ENCODE measurements around the gene CTNNA3.

The CTNNA3 gene

DNA sequence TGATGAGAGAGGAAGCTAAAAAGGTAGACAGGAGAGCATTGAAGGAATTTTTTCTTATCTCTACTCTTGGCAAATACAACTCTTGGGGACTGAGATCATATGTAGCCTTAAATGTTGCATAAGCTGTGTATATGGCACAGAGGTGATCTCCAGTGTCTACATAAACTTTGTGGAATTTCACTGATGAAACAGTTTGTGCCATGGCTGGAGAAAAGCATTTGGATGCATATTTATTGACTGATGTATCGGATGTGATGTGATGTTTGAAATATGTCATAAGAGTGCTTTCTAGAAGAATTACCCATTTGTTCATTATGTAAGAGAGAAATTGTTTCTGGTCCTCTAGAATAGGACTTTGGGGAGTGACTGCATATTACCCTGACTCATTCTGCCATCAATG is 1015.1 kb downstream of the CTNNA3 start:
- no peaks in the 10 kb centered on the region for H3K9me3 ChIP-seq (ENCODE audit: insufficient read depth, low read length)
- no peaks in the 10 kb centered on the region for H3K36me3 ChIP-seq (ENCODE audit: low read length)
- no peak overlapping the region for H3K9ac ChIP-seq (ENCODE audit: low read length)
- no peaks in the 10 kb centered on the region for H3K79me2 ChIP-seq (ENCODE audit: insufficient read depth, low read length)
- no peak overlapping the region for H2AFZ ChIP-seq (ENCODE audit: low read depth, low read length, severe bottlenecking)
- H3K4me3 ChIP-seq (ENCODE audit: insufficient read depth, low read length, poor library complexity, severe bottlenecking) = no peak overlapping the region
- TF ChIP-seq CTCF (IDR thresholded peaks at IDR 0.05; ENCODE audit: insufficient read depth, low read length, poor library complexity, severe bottlenecking) (no peak), EZH2phosphoT487 (conservative IDR thresholded peaks at IDR 0.05; ENCODE audit: low read length) (no peak)
- H3K27me3 ChIP-seq (ENCODE audit: low read length) = no peaks in the 10 kb centered on the region
- H3K27ac ChIP-seq (ENCODE audit: low read depth, low read length) = no peak overlapping the region
- H3F3A ChIP-seq (ENCODE audit: insufficient read depth) = no peaks in the 10 kb centered on the region
- no peak overlapping the region for H3K4me2 ChIP-seq (ENCODE audit: low read depth, low read length, poor library complexity, severe bottlenecking)
- no peaks in the 10 kb centered on the region for H4K20me1 ChIP-seq (ENCODE audit: low read depth, low read length)
- no peaks in the 10 kb centered on the region for H3K9me2 ChIP-seq (replicated peaks; ENCODE audit: insufficient read depth, low read length)

DNA sequence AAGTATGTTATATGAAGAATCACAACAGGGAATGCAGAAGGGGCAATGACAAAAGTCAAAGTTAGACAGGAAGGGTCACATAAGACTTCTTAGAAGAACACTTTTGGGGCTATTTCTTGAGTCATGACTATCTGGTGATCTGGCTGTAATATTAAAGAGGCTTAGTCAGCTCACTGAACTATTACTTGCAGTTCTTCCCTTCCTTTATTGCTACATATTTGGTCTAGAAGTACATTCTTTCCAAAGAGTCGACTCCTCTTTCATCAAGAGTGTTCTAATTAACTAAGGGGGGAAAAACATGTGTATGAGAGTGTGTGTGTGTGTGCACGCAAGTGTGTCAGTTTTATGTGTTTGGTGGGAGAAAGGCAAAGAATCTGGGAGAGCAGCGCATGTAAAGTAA is 1017.5 kb downstream of the CTNNA3 start:
- Histone ChIP-seq H3K36me3 (ENCODE audit: low read length) (no peaks in the 10 kb centered on the region), H3K27ac (ENCODE audit: low read depth, low read length) (no peak overlapping the region), H3K79me2 (ENCODE audit: insufficient read depth, low read length) (no peaks in the 10 kb centered on the region), H4K20me1 (ENCODE audit: low read depth, low read length) (no peaks in the 10 kb centered on the region), H3K9me3 (ENCODE audit: insufficient read depth, low read length) (no peaks in the 10 kb centered on the region), H3K9me2 (replicated peaks; ENCODE audit: insufficient read depth, low read length) (no peaks in the 10 kb centered on the region), H3K4me3 (ENCODE audit: insufficient read depth, low read length, poor library complexity, severe bottlenecking) (no peak overlapping the region), H3K9ac (ENCODE audit: low read length) (no peak overlapping the region), H2AFZ (ENCODE audit: low read depth, low read length, severe bottlenecking) (no peak overlapping the region), H3K27me3 (ENCODE audit: low read length) (no peaks in the 10 kb centered on the region), H3F3A (ENCODE audit: insufficient read depth) (no peaks in the 10 kb centered on the region), H3K4me2 (ENCODE audit: low read depth, low read length, poor library complexity, severe bottlenecking) (no peak overlapping the region)
- TF ChIP-seq EZH2phosphoT487 (conservative IDR thresholded peaks at IDR 0.05; ENCODE audit: low read length) (no peak), CTCF (IDR thresholded peaks at IDR 0.05; ENCODE audit: insufficient read depth, low read length, poor library complexity, severe bottlenecking) (no peak)

- Histone ChIP-seq H3K9me3 (ENCODE audit: insufficient read depth, low read length) (no peaks in the 10 kb centered on the region), H3F3A (ENCODE audit: insufficient read depth) (no peaks in the 10 kb centered on the region), H4K20me1 (ENCODE audit: low read depth, low read length) (no peaks in the 10 kb centered on the region), H3K4me2 (ENCODE audit: low read depth, low read length, poor library complexity, severe bottlenecking) (no peak overlapping the region), H3K9me2 (replicated peaks; ENCODE audit: insufficient read depth, low read length) (no peaks in the 10 kb centered on the region), H3K36me3 (ENCODE audit: low read length) (no peaks in the 10 kb centered on the region), H2AFZ (ENCODE audit: low read depth, low read length, severe bottlenecking) (no peak overlapping the region), H3K79me2 (ENCODE audit: insufficient read depth, low read length) (no peaks in the 10 kb centered on the region), H3K27ac (ENCODE audit: low read depth, low read length) (no peak overlapping the region), H3K9ac (ENCODE audit: low read length) (no peak overlapping the region), H3K4me3 (ENCODE audit: insufficient read depth, low read length, poor library complexity, severe bottlenecking) (no peak overlapping the region), H3K27me3 (ENCODE audit: low read length) (no peaks in the 10 kb centered on the region)
- TF ChIP-seq EZH2phosphoT487 (conservative IDR thresholded peaks at IDR 0.05; ENCODE audit: low read length) (no peak), CTCF (IDR thresholded peaks at IDR 0.05; ENCODE audit: insufficient read depth, low read length, poor library complexity, severe bottlenecking) (no peak)
Measured at GRCh38 chr10:66673071-66673470, 1022.9 kb downstream of the CTNNA3 start.

DNA sequence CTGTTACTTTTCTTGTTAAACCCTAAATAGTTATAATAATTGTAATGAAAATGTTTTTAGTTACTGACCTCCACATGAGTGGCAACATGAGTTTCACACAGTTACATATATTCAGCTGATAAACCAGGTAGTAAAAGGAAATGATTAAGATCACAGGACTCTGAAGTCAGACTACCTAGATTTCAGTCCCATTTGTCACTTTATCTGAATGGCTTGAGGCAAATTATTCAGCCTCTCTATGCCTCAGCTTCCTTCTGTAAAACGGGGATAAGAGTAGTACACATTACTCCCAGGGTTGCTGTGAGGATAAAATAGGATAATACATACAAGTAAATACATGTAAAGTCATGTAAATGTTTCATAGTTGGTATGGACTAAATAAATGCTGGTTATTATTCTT is 1024.4 kb downstream of the CTNNA3 start:
- H2AFZ ChIP-seq (ENCODE audit: low read depth, low read length, severe bottlenecking) = no peak overlapping the region
- H3K9me2 ChIP-seq (replicated peaks; ENCODE audit: insufficient read depth, low read length) = no peaks in the 10 kb centered on the region
- H3F3A ChIP-seq (ENCODE audit: insufficient read depth) = no peaks in the 10 kb centered on the region
- H4K20me1 ChIP-seq (ENCODE audit: low read depth, low read length) = no peaks in the 10 kb centered on the region
- no peak overlapping the region for H3K4me2 ChIP-seq (ENCODE audit: low read depth, low read length, poor library complexity, severe bottlenecking)
- no peak overlapping the region for H3K4me3 ChIP-seq (ENCODE audit: insufficient read depth, low read length, poor library complexity, severe bottlenecking)
- no peak for TF ChIP-seq EZH2phosphoT487 (conservative IDR thresholded peaks at IDR 0.05; ENCODE audit: low read length)
- TF ChIP-seq CTCF (IDR thresholded peaks at IDR 0.05; ENCODE audit: insufficient read depth, low read length, poor library complexity, severe bottlenecking) = no peak
- H3K27me3 ChIP-seq (ENCODE audit: low read length) = no peaks in the 10 kb centered on the region
- H3K9ac ChIP-seq (ENCODE audit: low read length) = no peak overlapping the region
- no peak overlapping the region for H3K27ac ChIP-seq (ENCODE audit: low read depth, low read length)
- no peaks in the 10 kb centered on the region for H3K36me3 ChIP-seq (ENCODE audit: low read length)
- H3K79me2 ChIP-seq (ENCODE audit: insufficient read depth, low read length) = no peaks in the 10 kb centered on the region
- H3K9me3 ChIP-seq (ENCODE audit: insufficient read depth, low read length) = no peaks in the 10 kb centered on the region
